NCI-H1092 treated with DMSO at 0.1 percent for 48 hours (cell line): ENCODE measurements around the gene MESP2.

Experiments
- DNase-seq: peaks from one replicate; lab custom pipeline; 2025; lab: John Stamatoyannopoulos, UW

Gene MESP2

DNA sequence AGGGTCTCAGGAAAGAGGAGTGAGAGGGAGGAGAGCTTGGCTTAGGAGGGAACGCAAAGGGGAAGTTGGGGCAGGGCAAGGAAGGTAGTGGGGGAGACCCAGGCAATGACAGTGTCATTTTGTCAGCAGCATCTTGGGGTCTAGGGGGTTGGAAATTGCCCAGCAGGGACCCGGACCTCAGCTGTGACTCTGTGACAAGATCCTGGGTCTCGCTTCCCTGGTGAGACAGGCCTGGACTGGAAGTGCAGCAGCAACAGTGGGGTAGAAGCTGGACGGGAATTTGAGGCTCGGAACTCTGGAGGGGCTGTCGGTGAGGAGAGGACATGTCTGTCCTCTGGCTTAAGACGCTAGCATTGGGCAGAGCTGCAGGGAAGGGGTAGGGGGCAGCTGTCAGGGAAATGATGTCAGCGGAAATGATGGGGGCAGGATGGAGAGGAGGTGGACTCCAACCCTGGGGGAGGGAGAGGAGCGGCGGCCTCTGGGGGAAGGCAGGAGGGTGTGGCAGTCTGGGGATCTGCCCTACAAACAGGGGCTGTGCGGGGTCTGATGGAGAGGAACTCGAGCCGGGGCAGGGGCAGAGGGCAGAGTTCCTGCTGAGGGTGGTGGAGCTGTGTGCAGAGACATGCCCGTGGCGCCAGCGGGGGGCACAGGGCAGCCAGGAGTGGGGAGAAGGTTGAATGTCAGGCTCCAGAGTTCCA is 26.2 kb downstream of the MESP2 start:
- DNase-seq: no peak

DNA sequence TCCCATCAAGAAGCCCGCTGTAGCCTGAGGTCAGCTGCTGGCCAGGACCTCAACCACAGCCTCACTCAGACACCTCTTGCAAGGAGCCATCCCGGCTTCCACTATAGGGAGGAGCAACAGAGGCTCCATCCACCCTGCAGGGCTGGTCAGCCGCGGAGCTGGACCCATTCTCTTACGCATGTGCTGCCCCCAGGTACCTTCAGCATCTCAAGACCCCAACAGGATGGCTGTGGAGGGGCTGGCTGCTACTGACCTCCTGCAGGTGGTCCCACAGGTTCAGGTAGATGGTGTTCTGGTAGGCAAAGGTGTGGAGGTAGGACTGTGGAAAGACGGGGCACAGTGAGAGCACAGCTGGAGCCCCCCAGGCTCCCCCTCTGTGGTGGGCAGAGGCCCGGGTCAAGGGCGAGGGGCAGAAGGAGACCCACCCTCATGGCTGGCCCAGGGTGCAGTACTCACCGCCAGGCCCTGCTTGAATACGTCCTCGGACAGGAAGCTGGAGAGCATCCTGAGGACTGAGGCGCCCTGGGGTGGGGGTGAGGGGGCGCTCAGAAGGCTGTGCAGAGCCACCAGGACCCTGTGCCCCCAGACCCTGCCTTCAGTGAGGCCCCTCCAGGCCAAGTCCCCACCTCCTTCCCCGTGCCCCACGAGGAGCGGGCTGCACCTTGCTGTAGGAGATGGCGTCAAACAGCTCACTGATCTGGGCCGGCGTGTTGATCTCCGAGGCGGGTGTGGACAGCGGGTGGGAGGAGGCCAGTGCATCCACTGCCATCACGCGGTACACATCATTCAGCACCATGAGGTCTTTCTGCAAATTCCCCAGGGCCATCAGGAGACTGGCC is 27.1 kb downstream of the MESP2 start:
- DNase-seq: no peak

DNA sequence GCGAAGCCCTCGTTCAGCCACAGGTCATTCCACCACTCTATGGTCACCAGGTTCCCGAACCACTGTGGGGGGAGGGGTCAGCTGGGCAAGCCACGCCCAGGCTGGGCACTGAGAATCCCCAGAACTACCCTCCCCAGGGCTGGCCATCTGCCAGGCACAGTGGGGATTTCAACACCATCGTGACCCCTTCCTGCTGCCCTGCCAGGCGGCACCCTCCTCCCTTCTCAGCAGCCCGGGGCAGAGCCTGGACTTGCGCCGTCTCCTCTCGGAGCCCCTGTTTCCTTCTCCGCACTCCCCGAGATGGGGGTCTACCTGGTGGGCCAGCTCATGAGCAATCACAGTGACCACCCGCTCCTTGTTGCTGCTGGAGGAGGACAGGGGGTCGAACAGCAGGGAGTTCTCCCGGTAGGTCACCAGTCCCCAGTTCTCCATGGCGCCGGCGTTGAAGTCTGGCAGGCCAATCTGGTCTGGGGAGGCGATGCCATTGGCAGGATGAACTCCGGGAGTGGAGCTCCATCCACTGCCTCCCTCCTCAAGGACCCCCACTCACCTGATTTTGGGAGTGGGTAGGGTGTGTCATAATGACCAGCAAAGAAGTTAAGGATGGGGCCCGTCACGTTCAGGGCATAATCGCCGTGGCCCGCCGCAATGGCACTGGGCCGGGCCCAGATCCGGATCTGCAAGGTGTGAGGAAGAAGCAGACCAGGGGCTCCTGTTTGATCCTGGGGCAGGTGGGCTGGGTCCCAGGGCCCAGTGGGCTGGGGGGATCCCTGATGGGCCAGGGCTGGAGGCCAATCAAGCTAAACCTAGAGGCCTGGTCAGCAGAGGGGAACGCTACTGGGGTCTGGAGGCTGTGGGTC is 28.0 kb downstream of the MESP2 start:
- DNase-seq: no peak

DNA sequence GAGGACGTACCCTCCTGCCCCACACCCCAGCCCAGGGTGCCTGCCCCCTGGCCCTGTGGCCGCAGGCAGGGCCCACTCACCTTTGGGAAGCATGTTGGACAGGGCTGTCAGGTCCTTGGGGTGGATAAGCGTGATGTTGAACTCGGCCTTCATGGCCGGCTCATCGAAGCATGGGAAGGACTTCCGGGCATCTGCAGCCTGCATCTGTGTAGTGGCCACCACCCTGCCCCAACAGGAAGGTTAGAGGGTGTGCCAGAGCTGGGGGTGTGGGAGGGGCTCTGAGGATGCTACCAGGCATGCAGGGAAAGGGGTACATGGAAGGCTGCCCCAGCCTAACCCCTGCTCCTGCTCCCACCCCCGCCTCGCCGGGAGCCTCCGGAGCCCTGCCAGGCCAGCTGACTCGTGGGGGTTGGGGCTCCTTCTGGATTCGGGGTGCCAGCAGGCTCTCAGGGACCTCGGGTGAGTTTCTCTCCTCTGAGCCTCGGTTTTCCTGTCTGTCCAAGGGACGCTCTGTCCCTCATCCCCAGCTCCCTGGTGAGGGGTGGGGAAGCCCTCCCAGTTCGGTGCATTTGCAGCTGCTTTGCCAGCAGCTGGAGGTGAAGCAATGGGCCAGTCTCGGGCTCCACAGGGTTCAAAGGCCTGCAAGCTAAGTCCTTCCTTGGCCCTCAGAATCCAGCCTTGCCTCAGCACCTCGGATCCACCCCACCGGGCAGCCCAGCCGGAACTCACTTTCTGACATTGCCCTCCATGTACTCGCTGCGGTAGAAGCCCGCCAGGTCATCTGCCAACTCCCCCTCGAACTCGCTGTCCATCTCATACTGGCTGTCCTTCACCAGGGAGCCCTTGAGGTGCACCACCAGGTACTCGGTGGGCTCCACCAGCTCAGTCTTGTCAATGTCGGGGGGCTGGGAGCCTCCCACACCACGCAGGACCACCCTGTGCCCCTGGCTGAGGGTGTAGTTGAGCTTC is 29.4 kb downstream of the MESP2 start:
- no peak for DNase-seq

DNA sequence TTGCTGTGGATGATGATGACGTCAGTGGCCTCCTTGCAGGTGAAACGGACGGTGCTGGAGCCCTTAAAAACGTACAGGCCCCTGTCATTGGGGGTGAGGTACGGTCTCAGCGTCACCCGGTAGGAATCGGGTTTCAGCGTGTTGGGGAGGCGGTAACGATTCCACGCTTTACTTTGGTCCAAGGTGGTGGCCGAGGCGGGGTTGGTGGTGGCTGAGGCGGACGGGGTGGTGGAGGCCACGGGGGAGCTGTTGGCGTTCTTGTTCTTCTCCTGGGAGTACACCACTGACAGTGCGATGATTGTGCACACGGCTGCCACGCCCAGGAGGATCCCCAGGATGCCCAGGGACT is 30.1 kb downstream of the MESP2 start:
- DNase-seq: no peak

DNA sequence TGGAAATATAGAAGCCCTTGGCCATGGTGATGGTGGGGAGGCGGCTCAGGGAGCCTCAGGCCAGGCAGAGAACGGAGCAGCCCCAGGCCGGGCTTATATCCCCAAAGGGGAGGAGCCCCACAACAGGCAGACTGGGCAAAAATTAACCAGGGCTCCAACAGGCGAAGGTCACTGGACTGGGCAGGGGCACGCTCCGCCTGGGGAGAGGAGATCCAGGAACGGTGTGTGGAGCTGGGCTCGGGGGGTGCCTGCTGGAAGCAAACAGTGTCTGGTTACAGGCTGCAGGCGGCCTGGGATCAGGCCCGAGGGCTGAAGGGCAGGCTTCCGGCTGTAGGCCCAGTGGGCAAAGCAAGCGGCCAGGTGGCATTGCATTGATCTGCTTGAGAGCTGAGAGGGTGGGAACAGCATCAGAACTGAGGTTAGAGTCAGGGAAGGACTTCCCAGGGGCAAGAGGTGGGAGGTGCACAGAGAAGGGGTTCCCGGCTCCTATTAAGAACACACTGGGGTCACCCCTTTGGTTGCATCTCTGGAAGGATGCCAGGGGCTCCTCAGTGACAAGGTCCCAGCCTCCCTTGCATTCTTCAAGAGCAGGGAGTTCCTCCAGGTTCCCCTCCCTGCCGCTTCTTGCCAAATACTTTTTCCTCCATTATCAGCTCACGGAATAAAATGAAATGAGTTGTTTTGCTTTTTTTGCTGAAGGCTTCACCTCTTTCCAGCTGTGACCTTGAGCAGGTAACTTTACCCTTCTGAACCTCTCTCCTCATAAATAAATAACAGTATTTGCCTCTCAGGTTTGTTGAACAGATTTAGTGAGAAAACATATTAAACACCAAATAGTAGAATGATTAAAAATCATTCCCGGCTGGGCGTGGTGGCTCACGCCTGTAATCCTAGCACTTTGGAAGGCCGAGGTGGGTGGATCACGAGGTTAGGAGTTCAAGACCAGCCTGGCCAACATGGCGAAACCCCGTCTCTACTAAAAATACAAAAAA is 30.7 kb downstream of the MESP2 start:
- DNase-seq: no peak

DNA sequence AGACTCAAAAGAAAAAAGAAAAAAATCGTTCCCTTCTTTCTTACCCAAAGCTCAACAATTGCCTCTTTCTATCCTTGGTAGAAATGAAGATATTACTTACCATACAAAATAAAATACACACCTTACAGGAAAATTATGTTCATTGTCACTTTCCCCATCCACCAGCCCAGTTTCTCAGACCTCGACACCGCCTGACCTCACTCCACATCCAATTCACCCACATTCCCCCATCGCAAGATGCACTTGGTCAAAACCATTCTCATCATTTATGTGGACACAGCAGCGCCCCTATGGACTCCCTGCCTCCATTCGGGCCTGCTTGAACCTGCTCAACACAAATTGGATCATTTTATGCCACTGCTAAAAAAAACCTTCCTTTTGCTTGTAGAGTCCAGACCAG is 31.6 kb downstream of the MESP2 start:
- DNase-seq: no peak

DNA sequence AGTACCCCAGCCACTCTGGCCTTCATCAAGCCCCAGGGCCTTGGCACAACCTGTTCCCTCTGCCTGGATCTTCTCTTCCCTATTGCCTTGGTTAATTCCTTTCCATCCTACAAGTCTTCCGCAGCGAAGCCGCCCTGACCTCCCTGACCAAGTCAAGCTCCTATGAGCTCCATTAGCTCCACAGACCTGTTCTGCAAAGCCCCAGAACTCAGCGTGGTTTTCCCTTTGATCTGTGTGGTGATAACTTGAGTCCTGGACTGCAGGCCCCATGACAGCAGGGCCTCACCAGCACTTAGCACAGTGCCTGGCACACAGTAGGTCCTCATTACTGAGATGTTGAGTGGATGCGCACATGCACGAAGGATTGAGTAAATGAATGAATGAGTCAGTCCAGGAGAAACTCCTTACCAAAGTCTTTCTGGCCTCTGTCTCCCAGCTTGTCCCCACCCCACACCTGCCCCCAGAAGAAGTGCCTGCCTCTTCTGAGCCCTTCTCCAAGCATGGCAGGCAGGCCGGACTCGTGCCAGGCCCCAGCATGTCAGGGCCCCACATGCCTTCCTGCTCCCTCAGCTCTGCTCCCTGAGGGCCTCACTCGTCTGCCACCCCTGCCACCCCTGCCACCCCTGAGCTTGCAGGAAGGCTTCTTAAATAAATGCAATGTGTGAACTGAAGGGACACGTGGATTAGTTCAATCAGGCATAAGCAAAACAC is 32.2 kb downstream of the MESP2 start:
- no peak for DNase-seq

DNA sequence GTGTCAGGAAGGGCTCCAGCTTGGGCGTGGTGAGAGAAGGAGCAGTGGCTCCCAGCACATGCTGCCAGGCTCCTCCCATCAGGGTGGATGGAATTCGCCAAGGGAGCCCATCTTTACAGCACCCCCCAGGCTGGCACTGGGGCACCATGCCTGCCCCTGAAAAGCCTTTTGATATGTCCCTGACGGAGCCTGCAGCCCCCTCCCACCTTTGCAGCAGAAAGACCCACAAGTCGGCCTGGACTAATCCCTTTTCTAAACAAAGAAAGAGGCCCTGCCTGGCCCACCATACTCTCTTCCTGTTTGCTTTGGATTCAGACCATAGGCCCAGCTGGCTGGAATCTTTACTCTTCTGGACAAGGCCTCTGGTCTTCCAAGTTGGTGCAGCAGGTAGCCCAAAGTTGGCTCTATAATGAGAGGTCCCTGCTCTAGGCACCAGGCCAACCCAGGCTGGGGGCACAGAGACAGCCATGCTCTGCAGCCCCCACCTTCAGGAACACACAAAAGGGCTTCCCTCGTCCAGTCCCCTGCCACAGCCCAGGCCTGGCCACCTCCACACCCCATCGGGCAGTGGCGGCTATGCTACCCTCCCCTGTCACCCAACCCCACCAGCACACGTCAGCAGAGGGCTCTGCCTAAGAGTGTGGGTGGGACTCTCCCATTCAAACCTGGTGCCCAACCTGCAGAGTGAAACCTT is 33.1 kb downstream of the MESP2 start:
- DNase-seq: no peak

DNA sequence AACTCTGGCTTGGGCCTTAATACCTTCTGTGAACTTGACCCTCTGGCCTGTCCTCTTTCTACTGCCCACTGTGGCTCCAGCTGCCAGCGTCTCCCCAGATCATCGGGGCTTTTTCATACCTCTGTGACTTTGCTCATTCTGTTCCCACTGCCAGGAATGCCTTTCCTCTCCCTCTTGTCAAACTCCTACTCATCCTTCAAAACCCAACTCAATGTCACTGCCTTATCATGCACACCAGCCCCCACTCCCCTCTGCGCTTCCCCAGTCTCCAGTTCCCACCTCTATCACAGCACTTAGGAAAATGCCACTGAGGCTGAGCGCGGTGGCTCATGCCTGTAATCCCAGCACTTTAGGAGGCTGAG is 33.6 kb downstream of the MESP2 start:
- no peak for DNase-seq

DNA sequence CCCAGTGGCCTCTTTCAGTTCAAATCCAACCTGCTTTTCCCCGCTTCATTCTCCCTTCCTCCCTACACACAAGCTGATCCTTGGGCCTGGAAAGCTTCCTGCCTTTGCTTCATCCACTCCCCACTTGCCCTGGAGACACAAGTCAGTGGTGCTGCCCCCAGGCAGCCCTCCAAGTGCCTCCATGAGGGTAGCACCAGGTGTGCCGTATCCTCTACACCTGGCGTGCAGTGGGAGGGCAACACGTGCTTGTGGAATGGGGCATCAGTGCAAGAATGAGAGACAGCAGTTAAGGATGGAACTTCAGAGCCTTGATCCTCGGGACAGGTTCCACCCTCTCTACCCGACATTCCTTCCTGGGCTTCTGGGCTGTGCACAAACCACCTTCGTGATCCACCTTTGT is 34.7 kb downstream of the MESP2 start:
- DNase-seq: no peak

DNA sequence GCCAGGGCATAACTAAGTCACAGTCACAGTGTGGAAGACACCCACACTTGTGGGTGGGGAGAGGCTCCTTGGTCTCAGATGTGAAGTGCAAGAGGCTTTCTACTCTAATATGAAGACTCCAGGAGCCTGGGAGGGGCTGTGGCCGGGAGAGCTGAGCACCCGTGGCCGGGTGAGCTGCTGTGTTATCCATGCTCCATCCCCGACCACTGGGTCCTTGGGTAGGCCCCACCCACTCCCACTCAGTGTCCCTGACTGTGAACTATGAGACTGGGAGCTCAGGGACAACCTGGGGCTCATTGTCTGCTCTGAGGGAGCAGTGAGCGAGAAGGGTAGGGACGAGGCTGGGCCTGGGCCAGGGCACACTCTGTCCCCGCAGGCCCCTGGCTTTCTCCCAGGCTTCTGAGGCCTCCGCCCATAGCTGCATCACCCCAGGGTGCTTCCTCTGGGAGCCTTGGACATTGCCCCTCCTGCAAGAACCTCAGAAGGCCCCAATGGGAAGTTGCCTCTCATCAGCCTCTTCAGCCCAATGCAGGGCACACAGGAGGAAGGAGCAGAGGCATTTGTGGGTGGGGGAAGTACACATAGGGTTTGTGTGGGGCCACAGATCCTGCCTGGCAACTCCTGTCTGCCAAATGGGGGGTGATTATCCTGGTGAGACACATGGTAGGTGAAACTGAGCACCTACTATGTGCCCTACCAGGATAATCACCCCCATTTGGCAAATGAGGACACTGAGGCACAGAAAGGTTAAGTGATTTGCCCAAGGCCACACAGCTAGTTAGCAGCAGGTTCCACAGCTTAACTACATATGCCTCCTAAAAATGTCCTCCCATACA is 36.1 kb downstream of the MESP2 start:
- DNase-seq: no peak

DNA sequence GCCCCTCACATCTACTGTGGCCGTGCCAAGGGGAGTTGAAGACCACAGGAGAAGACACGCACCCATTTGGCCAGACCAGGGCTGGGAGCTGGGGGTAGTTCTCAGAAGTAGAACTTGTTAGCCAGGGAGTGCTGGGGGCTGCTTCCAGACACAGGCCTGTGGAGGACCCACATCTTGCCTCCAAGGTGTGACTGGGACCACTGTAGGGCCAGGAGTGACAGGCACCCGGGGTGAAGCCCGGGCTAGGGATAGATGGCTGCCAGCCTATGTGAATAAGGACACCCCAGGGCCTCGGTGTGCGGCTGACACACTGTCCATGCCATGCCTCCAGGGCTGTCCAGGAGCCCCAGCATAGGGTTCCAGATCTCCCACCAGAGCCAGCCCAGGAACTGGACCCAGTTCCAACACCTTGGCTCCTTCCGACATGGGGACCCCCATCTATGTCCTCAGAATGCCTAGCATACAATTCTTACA is 36.8 kb downstream of the MESP2 start:
- DNase-seq: no peak

DNA sequence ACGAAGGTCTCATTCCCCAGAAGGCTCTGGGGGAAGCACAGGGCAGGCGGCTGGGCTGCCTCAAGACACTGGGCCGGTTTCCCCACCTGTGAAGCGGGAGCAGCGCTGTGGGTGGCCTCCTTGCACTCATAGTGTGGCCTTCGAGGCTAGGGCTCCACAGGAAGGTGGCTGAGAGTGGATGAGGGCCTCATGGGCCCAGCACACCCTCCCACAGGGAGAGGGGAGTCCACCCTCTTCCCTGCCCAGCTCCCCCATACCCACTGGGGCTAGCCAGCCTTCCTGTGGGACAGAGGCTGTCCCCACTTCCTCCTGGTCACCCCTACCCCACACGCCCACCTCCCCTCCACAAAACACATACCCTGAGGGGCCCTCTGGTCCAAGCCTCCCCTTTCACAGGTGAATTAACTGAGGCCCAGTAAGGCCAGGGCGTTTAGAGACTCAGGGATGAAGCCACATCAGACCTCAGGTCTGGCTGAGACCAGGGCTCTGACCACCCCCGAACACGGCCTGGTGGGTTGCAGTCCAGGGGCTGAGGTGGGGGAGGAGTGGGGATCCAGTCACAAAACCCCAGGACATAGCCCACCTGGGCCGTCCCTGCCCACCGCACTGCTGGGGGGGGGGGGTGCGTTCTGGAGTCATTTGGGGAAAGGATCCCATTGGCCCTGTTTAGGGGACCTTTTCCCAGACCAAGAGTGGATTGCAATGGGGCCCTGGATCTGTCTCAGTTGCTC is 37.4 kb downstream of the MESP2 start:
- no peak for DNase-seq

DNA sequence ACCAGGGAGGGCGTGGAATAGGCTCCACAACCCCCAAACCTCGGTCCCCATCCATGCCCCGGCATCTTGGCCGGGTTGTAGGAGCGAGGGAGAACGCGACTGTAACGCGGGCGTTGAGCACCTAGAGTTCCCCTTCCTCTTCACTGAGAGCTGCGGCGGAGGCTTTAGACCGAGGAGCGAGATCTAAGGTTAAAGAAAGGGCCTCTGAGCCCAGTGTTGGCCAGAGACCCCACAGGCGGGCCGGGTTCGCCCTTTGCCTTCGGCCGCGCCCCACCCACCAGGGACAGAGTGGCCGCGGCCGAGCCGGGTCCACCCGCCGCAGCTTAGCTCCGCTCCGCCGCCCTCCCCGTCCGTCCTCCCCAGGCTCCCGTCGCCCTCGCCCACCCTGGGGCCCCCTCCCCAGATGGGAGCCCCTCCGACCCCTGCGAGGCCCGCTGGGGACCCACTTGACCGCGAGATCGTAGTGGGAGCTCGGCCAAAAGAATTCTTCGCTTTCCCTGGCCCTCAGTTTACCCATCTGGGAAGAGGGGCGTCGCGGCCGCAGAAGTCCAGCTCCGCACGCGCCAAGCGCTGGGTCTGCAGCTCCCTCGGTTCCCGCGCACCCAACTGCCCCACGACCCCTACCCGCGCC is 38.1 kb downstream of the MESP2 start:
- no peak for DNase-seq

DNA sequence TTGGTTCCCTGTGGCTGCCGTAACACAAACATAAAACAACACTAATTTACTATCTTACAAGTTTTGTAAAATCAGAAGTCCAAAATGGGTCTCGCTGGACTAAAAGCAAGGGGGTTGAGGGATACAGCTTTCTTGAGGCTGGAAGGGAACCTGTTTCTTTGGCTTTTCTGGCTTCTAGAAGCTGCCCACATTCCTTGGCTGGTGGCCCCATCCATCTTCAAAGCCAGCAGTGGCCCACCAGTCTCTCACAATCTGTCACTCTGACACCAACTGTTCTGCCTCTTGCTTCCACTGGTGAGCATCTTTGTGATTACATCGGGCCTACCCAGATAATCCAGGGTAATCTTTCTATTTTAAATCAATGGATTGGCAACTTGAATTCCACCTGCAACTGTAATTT is 39.6 kb downstream of the MESP2 start:
- no peak for DNase-seq

DNA sequence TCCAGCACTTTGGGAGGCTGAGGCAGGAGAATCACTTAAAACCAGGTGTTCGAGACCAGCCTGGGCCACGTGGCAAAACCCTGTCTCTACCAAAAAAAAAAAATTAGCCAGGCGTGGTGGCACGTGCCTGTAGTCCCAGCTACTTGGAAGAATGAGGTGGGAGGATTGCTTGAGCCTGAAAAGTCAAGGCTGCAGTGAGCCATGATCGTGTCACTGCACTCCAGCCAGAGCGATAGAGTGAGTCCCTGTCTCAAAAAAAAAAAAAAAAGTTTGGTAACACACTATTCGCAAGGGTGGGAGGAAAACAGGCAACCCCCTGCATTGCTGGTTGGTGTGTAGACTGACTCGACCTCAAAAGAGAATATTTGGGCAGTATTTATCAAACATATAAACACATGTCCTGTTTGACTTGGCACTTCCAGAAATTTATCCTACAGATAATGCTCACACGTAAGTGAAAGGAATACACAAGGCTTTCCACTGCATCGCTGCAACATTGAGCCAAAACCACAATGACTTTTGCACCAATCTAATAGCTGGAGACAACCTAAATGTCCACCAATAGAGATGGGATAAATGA is 41.7 kb downstream of the MESP2 start:
- no peak for DNase-seq
